ENCODE results near the gene GATA5. TPM values are rescaled to one million over a fixed set of nuclear protein-coding genes. Genes with fewer than 3 reads are reported as not detected.

GATA5 gene
- total and polyA plus RNA-seq, 2 donors (not counting 3 experiments of a cell fraction or from before 2014, with no cell fraction given), result not detected

DNA sequence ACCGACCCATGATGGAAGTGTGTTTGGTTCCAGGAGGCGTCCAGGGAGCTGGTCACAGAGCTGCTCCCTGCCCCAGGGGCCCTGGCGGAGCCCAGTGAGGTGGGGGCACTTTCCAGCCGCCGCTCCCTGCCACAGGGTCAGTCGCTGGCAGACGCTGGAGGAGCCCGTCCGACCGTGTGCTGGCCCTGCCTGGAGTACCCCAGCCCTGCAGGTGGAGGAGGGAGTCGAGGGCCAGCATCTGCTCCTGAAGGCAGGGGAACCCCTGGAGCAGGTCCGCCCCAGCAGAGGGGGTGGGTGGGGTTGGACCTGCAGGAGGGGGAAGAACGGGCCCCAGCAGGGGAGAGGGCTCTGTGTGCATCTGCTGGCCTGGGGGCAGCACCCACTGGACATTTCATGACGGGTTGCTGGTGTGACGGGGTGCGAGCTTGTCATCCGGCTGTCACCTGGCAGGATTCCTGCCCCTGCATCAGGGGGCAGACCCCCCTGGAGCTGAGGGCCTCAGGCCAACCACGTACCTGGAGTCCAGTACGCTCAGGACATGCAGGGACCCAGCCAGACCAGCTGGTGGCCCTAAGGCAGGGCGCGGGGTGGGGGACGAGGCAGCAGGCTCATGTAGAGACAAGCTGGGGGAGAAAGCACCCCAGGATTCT lies 32.3 kb upstream of the GATA5 start:
- H4K20me1 ChIP-seq (replicated peaks; ENCODE audit: control insufficient read depth, extremely low read depth, insufficient read depth, low read length), result no peaks in the 10 kb centered on the region
- no peak overlapping the region for H3K4me2 ChIP-seq (ENCODE audit: insufficient read depth, low read length)
- H3K9me3 ChIP-seq (replicated peaks; ENCODE audit: control insufficient read depth, insufficient read depth, low read length), result no peaks in the 10 kb centered on the region
- H3K9ac ChIP-seq (replicated peaks; ENCODE audit: extremely low read depth, insufficient read depth, low read length), result no peak overlapping the region
- dilution Hi-C loops (cut with MboI; ENCODE audit: extremely low pct_ligation_motif_present, low sequenced_read_pairs), result no loop called here
- no peak overlapping the region for H2AFZ ChIP-seq (ENCODE audit: low read depth, low read length)
- H3K27ac ChIP-seq (ENCODE audit: insufficient read depth, low read depth, low read length), result no peak overlapping the region
- POLR2A ChIA-PET, result no interaction called here
- FAIRE-seq (no peak), DNase-seq (ENCODE audit: low read depth, low spot score) (no peak)
- CTCF ChIA-PET, result interaction anchor here (1.1 to 2.5 kb wide), 3 partner anchors 8 to 283 kb away, joined by 4 to 7 read pairs (median 5); no protein-coding TSS in a partner anchor
- intact Hi-C loops (cut with micrococcal nuclease), result no loop called here
- no peaks in the 10 kb centered on the region for H3K4me1 ChIP-seq (ENCODE audit: control insufficient read depth, extremely low read depth, insufficient read depth, low read length)
- no TSS peak for BruUV-seq (replicated peaks)
- peaks cover 0 to 2% of the 10 kb centered on the region in 2 experiments for H3K27me3 ChIP-seq (ENCODE audit: control insufficient read depth in 2 of 2, insufficient read depth in 2 of 2, low read length in 2 of 2)
- H3K4me3 ChIP-seq (replicated peaks in 1 of 3; ENCODE audit: insufficient read depth in 1 of 3, low read depth in 1 of 3, low read length in 3 of 3), result no peak overlapping the region
- H3K36me3 ChIP-seq (ENCODE audit: control insufficient read depth in 2 of 2, extremely low read depth in 1 of 2, insufficient read depth in 2 of 2, low read length in 2 of 2), result no peaks in the 10 kb centered on the region
- no peaks in the 10 kb centered on the region for H3K9me1 ChIP-seq (replicated peaks; ENCODE audit: control insufficient read depth, extremely low read depth, insufficient read depth, low read length)
- no peak for TF ChIP-seq POLR2AphosphoS5 (IDR thresholded peaks at IDR 0.05; ENCODE audit: insufficient read depth, low read depth, low read length)
- no peak for TF ChIP-seq JUN (IDR thresholded peaks at IDR 0.05; ENCODE audit: borderline replicate concordance, insufficient read depth, insufficient read length, low read depth)
- no peak for TF ChIP-seq GATA2 (IDR thresholded peaks at IDR 0.05; ENCODE audit: insufficient read depth, insufficient read length, low read depth, low read length)
- TF ChIP-seq, protein P1, sequence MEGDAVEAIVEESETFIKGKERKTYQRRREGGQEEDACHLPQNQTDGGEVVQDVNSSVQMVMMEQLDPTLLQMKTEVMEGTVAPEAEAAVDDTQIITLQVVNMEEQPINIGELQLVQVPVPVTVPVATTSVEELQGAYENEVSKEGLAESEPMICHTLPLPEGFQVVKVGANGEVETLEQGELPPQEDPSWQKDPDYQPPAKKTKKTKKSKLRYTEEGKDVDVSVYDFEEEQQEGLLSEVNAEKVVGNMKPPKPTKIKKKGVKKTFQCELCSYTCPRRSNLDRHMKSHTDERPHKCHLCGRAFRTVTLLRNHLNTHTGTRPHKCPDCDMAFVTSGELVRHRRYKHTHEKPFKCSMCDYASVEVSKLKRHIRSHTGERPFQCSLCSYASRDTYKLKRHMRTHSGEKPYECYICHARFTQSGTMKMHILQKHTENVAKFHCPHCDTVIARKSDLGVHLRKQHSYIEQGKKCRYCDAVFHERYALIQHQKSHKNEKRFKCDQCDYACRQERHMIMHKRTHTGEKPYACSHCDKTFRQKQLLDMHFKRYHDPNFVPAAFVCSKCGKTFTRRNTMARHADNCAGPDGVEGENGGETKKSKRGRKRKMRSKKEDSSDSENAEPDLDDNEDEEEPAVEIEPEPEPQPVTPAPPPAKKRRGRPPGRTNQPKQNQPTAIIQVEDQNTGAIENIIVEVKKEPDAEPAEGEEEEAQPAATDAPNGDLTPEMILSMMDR (IDR thresholded peaks at IDR 0.05; ENCODE audit: extremely low read depth in 1 of 2, insufficient read depth in 1 of 2, low read depth in 1 of 2, low read length in 2 of 2), result no peak
- TF ChIP-seq, protein P2, sequence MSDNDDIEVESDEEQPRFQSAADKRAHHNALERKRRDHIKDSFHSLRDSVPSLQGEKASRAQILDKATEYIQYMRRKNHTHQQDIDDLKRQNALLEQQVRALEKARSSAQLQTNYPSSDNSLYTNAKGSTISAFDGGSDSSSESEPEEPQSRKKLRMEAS (IDR thresholded peaks at IDR 0.05; ENCODE audit: insufficient read depth, insufficient read length), result no peak
- no peak for TF ChIP-seq FOS (IDR thresholded peaks at IDR 0.05; ENCODE audit: borderline replicate concordance, insufficient read depth, low read length)
- TF ChIP-seq MYC (IDR thresholded peaks at IDR 0.05; ENCODE audit: low read depth, low read length), result no peak
- TF ChIP-seq POLR2A (IDR thresholded peaks at IDR 0.05; ENCODE audit: low read depth, low read length), result no peak
- no peak for TF ChIP-seq EZH2 (IDR thresholded peaks at IDR 0.05; ENCODE audit: borderline replicate concordance, low read depth, low read length, severe bottlenecking)
- no peaks in the 10 kb centered on the region for H3K79me2 ChIP-seq (ENCODE audit: control insufficient read depth, insufficient read depth, low read length)

Measured in endothelial cell of umbilical vein (primary cell).